ENCODE results near the gene MYRFL.

GRCh38 chr12:69837657-69838415 lies 12.8 kb downstream of the MYRFL start:
- TF ChIP-seq, protein P1, sequence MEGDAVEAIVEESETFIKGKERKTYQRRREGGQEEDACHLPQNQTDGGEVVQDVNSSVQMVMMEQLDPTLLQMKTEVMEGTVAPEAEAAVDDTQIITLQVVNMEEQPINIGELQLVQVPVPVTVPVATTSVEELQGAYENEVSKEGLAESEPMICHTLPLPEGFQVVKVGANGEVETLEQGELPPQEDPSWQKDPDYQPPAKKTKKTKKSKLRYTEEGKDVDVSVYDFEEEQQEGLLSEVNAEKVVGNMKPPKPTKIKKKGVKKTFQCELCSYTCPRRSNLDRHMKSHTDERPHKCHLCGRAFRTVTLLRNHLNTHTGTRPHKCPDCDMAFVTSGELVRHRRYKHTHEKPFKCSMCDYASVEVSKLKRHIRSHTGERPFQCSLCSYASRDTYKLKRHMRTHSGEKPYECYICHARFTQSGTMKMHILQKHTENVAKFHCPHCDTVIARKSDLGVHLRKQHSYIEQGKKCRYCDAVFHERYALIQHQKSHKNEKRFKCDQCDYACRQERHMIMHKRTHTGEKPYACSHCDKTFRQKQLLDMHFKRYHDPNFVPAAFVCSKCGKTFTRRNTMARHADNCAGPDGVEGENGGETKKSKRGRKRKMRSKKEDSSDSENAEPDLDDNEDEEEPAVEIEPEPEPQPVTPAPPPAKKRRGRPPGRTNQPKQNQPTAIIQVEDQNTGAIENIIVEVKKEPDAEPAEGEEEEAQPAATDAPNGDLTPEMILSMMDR (IDR thresholded peaks at IDR 0.05): no peak
- no peak for TF ChIP-seq POLR2A (IDR thresholded peaks at IDR 0.05)

All from lower leg skin (tissue), 3 donors.